ENCODE measurements around the gene ABCD3. TPM values are rescaled to one million over a fixed set of nuclear protein-coding genes. Genes with fewer than 3 reads are reported as not detected.

The ABCD3 gene
- total RNA-seq, 4 donors from 2014 or later = 21.1 to 48.4 (median 28.0) TPM

GRCh38 chr1:94529416-94529815 is 111.2 kb downstream of the ABCD3 start:
- TF ChIP-seq, protein P1, sequence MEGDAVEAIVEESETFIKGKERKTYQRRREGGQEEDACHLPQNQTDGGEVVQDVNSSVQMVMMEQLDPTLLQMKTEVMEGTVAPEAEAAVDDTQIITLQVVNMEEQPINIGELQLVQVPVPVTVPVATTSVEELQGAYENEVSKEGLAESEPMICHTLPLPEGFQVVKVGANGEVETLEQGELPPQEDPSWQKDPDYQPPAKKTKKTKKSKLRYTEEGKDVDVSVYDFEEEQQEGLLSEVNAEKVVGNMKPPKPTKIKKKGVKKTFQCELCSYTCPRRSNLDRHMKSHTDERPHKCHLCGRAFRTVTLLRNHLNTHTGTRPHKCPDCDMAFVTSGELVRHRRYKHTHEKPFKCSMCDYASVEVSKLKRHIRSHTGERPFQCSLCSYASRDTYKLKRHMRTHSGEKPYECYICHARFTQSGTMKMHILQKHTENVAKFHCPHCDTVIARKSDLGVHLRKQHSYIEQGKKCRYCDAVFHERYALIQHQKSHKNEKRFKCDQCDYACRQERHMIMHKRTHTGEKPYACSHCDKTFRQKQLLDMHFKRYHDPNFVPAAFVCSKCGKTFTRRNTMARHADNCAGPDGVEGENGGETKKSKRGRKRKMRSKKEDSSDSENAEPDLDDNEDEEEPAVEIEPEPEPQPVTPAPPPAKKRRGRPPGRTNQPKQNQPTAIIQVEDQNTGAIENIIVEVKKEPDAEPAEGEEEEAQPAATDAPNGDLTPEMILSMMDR (IDR thresholded peaks at IDR 0.05; ENCODE audit: low read depth) = no peak

- TF ChIP-seq, protein P1 (IDR thresholded peaks at IDR 0.05; ENCODE audit: low read depth) = no peak
Observed at GRCh38 chr1:94530373-94530878, 112.2 kb downstream of the ABCD3 start.

GRCh38 chr1:94531664-94532063 is 113.5 kb downstream of the ABCD3 start:
- TF ChIP-seq, protein P1 (IDR thresholded peaks at IDR 0.05; ENCODE audit: low read depth) = no peak

GRCh38 chr1:94532077-94532476 is 113.9 kb downstream of the ABCD3 start:
- TF ChIP-seq, protein P1 (IDR thresholded peaks at IDR 0.05; ENCODE audit: low read depth) = no peak

DNA sequence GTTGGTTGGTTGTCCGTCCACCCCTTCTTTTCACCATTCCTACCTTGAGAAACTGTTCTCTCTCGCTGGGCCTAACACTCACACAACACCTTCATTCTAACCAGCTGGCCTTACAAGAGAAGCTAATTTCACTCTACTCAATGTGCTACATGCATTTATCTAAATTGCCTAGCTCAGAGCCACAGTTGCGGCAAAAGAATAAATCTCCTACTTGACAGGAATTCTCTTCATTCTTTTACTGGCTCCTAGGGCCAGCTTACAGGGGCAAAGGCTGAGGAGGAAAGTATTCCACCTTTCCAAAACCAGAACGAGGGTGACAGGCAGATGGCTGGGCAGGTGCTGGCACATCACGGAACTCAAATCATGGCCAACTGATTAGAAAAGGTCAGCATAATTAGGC is 116.9 kb downstream of the ABCD3 start:
- TF ChIP-seq, protein P1 (IDR thresholded peaks at IDR 0.05; ENCODE audit: low read depth) = no peak

DNA sequence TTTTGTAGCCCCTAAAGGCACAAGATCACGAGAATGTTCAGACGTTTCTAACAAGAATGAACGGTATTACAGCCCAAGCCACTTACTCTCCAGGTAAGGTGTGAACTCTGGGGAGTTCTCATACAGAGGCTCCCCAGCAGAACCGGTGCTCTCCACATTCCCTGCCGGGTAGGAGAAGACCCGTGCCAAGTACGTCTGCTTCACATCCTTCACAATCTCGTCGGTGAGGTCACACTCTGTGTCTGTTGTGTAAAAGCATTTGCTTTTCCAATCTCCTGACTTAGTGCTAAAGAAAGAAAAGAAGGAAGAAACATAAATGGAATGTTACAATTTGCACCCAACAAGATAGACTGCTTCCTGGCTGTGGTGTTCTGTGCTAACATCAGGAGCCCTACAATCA is 117.7 kb downstream of the ABCD3 start:
- TF ChIP-seq, protein P1 (IDR thresholded peaks at IDR 0.05; ENCODE audit: low read depth) = no peak

DNA sequence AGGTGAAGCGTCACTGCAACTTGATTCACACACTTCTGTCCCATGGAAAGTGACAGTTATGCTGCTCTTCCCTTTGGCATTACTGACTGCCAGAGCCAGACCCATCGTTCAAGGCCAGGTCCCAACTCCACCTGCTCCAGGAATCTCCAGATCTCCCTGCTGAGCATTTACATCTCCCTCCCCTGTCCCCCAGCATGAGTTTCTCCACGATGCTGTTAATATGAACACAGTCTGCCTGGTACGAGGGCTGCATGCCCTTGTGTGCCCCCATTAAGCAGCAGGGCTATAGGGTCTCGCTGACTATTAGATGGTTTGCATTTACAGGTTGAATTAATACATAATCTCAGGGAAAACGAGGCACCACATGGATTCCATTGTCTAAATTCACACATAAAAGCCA is 119.1 kb downstream of the ABCD3 start:
- TF ChIP-seq, protein P1 (IDR thresholded peaks at IDR 0.05; ENCODE audit: low read depth) = no peak
